HepG2 (cell line): Measurements from ENCODE around the gene LITAFD. TPM values are rescaled to one million over a fixed set of nuclear protein-coding genes. Genes with fewer than 3 reads are reported as not detected.

ENCODE experiments used
- FOXA3 ChIP-seq: IDR thresholded peaks from 2 replicates; pipeline ENCODE4 v1.6.1; 2016; ENCODE audit warnings: missing genetic modification reagents, missing compliant biosample characterization
- IKZF1 ChIP-seq: fragments of 450-650 bp; IDR thresholded peaks from 2 replicates; pipeline ENCODE4 v1.7.1; 2016
- IKZF5 ChIP-seq: IDR thresholded peaks from 2 replicates; pipeline ENCODE4 v1.6.1; 2018; ENCODE audit warnings: missing genetic modification reagents, mild to moderate bottlenecking, missing compliant biosample characterization
- PRDM4 ChIP-seq: sonication (generic); formaldehyde crosslinking; IDR thresholded peaks from 2 replicates; pipeline ENCODE4 v1.9.0; 2021; ENCODE audit warnings: missing genetic modification reagents, borderline replicate concordance
- RFX5 ChIP-seq: IDR thresholded peaks from 2 replicates; pipeline ENCODE4 v1.6.1; 2011; ENCODE audit warnings: low read depth, low read length, improper control_type of control experiment
- SAP130 ChIP-seq: IDR thresholded peaks from 2 replicates; pipeline ENCODE4 v1.6.1; 2016; ENCODE audit warnings: low read depth
- STAG1 ChIP-seq: sonication (generic); formaldehyde crosslinking; IDR thresholded peaks from 2 replicates; pipeline ENCODE4 v1.4.0; 2020; ENCODE audit warnings: missing genetic modification reagents
- TAF1 ChIP-seq: sonication (generic); formaldehyde crosslinking; IDR thresholded peaks from 2 replicates; pipeline ENCODE4 v1.4.0; 2020; ENCODE audit warnings: missing genetic modification reagents
- ZMYM2 ChIP-seq: sonication (generic); formaldehyde crosslinking; IDR thresholded peaks from 2 replicates; pipeline ENCODE4 v1.8.0; 2022; ENCODE audit warnings: mild to moderate bottlenecking, missing genetic modification reagents
- ZNF850 ChIP-seq: sonication (generic); formaldehyde crosslinking; conservative IDR thresholded peaks from 2 replicates; pipeline ENCODE4 v1.9.0; 2021; ENCODE audit warnings: mild to moderate bottlenecking, missing genetic modification reagents
- ZSCAN30 ChIP-seq: sonication (generic); formaldehyde crosslinking; IDR thresholded peaks from 2 replicates; pipeline ENCODE4 v1.5.0; 2020; ENCODE audit warnings: mild to moderate bottlenecking, missing genetic modification reagents
- polyA plus RNA-seq, 8 experiments: library from polyadenylated mRNA; depleted of rRNA in 3 of 8; stranded (reverse) in 7 of 8; unstranded in 1 of 8; fragments of >200 nt; fragmentation: Illumina TruSeq in 4 of 8; extraction: Trizol in 4 of 8; gene quantifications; 2 replicates each; pipeline versions ENCODE4 v1.2.1 to v1.2.3, GENCODE V29; 2011 to 2016; ENCODE audit warnings: low read depth in 4 of 8, missing spikeins in 1 of 8, mixed read lengths in 1 of 8; ENCODE audit not compliant: insufficient read depth in 1 of 8
- total RNA-seq, 5 experiments: library from RNA; depleted of rRNA; stranded (reverse); fragments of >200 nt; fragmentation: Illumina TruSeq; extraction: Trizol; gene quantifications; 2 replicates each; pipeline ENCODE4 v1.2.3, GENCODE V29; 2016; ENCODE audit warnings: low read depth in 1 of 5
- TF ChIP-seq, protein P1 (sequence below): sonication (generic); formaldehyde crosslinking; IDR thresholded peaks from 2 replicates; pipeline ENCODE4 v1.9.0; 2021; ENCODE audit warnings: missing genetic modification reagents, borderline replicate concordance
- TF ChIP-seq, protein P2 (sequence below): sonication (generic); formaldehyde crosslinking; IDR thresholded peaks from 2 replicates; pipeline ENCODE4 v1.9.0; 2022; ENCODE audit warnings: missing genetic modification reagents, mild to moderate bottlenecking, borderline replicate concordance
- TF ChIP-seq, protein P3 (sequence below): sonication (generic); IDR thresholded peaks from 2 replicates; pipeline ENCODE4 v1.6.1; 2016; ENCODE audit warnings: low read depth, borderline replicate concordance
- TF ChIP-seq, protein P4 (sequence below): sonication (generic); formaldehyde crosslinking; IDR thresholded peaks from 2 replicates; pipeline ENCODE4 v1.5.1; 2020; ENCODE audit warnings: missing genetic modification reagents, mild to moderate bottlenecking, borderline replicate concordance

LITAFD gene
- total and polyA plus RNA-seq, 2 of the 13 experiments (the other 11 are each of a cell fraction or from before 2014, with no cell fraction given), result not detected

GRCh38 chr16:8867932-8868415 is 14.2 kb upstream of the LITAFD start (continued):
- TF ChIP-seq FOXA3 (no peak), RFX5 (no peak), SAP130 (no peak; the same call in 1 of the 2 replicates), STAG1 (no peak), IKZF5 (CRISPR knock-in tag) (no peak), ZMYM2 (no peak), IKZF1 (no peak), PRDM4 (CRISPR knock-in tag) (peak; percentile 65; the same call in 1 of the 2 replicates), TAF1 (CRISPR knock-in tag) (no peak), ZNF850 (CRISPR knock-in tag) (no peak), ZSCAN30 (CRISPR knock-in tag) (0 out of 2 replicates have a peak, but pooled peaks have one; percentile 61)
- TF ChIP-seq, protein P1, sequence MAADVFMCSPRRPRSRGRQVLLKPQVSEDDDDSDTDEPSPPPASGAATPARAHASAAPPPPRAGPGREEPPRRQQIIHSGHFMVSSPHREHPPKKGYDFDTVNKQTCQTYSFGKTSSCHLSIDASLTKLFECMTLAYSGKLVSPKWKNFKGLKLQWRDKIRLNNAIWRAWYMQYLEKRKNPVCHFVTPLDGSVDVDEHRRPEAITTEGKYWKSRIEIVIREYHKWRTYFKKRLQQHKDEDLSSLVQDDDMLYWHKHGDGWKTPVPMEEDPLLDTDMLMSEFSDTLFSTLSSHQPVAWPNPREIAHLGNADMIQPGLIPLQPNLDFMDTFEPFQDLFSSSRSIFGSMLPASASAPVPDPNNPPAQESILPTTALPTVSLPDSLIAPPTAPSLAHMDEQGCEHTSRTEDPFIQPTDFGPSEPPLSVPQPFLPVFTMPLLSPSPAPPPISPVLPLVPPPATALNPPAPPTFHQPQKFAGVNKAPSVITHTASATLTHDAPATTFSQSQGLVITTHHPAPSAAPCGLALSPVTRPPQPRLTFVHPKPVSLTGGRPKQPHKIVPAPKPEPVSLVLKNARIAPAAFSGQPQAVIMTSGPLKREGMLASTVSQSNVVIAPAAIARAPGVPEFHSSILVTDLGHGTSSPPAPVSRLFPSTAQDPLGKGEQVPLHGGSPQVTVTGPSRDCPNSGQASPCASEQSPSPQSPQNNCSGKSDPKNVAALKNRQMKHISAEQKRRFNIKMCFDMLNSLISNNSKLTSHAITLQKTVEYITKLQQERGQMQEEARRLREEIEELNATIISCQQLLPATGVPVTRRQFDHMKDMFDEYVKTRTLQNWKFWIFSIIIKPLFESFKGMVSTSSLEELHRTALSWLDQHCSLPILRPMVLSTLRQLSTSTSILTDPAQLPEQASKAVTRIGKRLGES, result no peak
- TF ChIP-seq, protein P2, sequence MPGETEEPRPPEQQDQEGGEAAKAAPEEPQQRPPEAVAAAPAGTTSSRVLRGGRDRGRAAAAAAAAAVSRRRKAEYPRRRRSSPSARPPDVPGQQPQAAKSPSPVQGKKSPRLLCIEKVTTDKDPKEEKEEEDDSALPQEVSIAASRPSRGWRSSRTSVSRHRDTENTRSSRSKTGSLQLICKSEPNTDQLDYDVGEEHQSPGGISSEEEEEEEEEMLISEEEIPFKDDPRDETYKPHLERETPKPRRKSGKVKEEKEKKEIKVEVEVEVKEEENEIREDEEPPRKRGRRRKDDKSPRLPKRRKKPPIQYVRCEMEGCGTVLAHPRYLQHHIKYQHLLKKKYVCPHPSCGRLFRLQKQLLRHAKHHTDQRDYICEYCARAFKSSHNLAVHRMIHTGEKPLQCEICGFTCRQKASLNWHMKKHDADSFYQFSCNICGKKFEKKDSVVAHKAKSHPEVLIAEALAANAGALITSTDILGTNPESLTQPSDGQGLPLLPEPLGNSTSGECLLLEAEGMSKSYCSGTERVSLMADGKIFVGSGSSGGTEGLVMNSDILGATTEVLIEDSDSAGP (CRISPR knock-in tag), result peak; percentile 30; the same call in 1 of the 2 replicates
- TF ChIP-seq, protein P3, sequence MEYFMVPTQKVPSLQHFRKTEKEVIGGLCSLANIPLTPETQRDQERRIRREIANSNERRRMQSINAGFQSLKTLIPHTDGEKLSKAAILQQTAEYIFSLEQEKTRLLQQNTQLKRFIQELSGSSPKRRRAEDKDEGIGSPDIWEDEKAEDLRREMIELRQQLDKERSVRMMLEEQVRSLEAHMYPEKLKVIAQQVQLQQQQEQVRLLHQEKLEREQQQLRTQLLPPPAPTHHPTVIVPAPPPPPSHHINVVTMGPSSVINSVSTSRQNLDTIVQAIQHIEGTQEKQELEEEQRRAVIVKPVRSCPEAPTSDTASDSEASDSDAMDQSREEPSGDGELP, result no peak
- TF ChIP-seq, protein P4, sequence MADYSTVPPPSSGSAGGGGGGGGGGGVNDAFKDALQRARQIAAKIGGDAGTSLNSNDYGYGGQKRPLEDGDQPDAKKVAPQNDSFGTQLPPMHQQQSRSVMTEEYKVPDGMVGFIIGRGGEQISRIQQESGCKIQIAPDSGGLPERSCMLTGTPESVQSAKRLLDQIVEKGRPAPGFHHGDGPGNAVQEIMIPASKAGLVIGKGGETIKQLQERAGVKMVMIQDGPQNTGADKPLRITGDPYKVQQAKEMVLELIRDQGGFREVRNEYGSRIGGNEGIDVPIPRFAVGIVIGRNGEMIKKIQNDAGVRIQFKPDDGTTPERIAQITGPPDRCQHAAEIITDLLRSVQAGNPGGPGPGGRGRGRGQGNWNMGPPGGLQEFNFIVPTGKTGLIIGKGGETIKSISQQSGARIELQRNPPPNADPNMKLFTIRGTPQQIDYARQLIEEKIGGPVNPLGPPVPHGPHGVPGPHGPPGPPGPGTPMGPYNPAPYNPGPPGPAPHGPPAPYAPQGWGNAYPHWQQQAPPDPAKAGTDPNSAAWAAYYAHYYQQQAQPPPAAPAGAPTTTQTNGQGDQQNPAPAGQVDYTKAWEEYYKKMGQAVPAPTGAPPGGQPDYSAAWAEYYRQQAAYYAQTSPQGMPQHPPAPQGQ, result no peak
